ENCODE measurements around the gene ANGEL1. TPM values are rescaled to one million over a fixed set of nuclear protein-coding genes. Genes with fewer than 3 reads are reported as not detected.

ANGEL1 gene
- total and polyA plus RNA-seq, 9 of the 15 experiments (the other 6 are each of a cell fraction or from before 2014, with no cell fraction given), result 2.1 to 22.2 (median 7.3) TPM

DNA sequence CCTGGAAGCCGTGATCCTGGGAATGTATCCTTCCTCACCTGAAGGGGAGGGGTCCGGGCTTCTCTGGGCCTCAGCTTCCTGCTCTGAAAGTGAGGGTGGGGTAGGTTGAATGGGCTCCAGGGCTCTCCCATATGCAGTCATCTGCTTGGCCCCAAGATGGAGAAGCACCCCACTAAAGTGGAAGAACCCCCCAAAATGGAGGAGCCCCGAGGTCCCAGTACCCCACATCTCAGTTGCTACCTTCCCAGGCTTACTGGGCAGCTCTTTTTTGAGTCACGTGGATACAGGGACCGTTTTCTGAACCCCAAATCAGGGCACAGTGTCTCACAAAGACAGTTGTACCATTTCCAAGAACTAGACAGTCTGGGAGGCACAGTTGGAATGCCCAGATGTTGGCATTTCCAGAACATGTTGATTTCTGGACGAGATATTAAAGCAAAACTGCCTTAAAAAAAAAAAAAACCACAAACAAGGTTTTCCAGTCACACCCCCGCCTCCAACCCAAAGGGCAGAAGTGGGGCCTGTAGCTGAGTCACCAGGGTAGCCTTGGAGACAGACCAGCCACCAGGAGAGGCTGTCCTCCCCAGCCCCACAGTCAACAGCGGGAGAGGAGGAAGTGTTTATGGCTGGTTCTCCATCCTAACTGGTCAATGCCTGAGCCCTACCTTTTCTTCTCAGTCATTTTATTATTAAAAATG, 39.3 kb downstream of the ANGEL1 start (continued):
- TF ChIP-seq FOXJ2 (tag; IDR thresholded peaks at IDR 0.05), result 0 out of 2 replicates have a peak, but pooled peaks have one; percentile 40
- peak; percentile 90 for TF ChIP-seq FOSL1 (tag; conservative IDR thresholded peaks at IDR 0.05)
- no peak for TF ChIP-seq HEY1 (CRISPR knock-in tag; IDR thresholded peaks at IDR 0.05; ENCODE audit: borderline replicate concordance)
- 0 out of 2 replicates have a peak, but pooled peaks have one; percentile 55 for TF ChIP-seq SPI1 (IDR thresholded peaks at IDR 0.05; ENCODE audit: borderline replicate concordance, low read depth, low read length)
- TF ChIP-seq CBX5 (IDR thresholded peaks at IDR 0.05; ENCODE audit: borderline replicate concordance, low read depth), result no peak
- peak; percentile 32; the same call in 1 of the 2 replicates for TF ChIP-seq SMARCE1 (IDR thresholded peaks at IDR 0.05)
- TF ChIP-seq, protein P1, sequence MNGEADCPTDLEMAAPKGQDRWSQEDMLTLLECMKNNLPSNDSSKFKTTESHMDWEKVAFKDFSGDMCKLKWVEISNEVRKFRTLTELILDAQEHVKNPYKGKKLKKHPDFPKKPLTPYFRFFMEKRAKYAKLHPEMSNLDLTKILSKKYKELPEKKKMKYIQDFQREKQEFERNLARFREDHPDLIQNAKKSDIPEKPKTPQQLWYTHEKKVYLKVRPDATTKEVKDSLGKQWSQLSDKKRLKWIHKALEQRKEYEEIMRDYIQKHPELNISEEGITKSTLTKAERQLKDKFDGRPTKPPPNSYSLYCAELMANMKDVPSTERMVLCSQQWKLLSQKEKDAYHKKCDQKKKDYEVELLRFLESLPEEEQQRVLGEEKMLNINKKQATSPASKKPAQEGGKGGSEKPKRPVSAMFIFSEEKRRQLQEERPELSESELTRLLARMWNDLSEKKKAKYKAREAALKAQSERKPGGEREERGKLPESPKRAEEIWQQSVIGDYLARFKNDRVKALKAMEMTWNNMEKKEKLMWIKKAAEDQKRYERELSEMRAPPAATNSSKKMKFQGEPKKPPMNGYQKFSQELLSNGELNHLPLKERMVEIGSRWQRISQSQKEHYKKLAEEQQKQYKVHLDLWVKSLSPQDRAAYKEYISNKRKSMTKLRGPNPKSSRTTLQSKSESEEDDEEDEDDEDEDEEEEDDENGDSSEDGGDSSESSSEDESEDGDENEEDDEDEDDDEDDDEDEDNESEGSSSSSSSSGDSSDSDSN (IDR thresholded peaks at IDR 0.05; ENCODE audit: borderline replicate concordance in 1 of 2, low read depth in 2 of 2, low read length in 2 of 2), result no peak
- no peak for TF ChIP-seq ILK (tag; IDR thresholded peaks at IDR 0.05; ENCODE audit: borderline replicate concordance, low read depth)
- TF ChIP-seq FIP1L1 (IDR thresholded peaks at IDR 0.05; ENCODE audit: low read depth, low read length, poor library complexity, severe bottlenecking), result no peak
- peak; percentile 62; the same call in 1 of the 2 replicates for TF ChIP-seq ATF3 (IDR thresholded peaks at IDR 0.05)
- TF ChIP-seq ATF3 (CRISPR knock-in tag; conservative IDR thresholded peaks at IDR 0.05), result no peak
- TF ChIP-seq ZBTB5 (IDR thresholded peaks at IDR 0.05), result no peak
- TF ChIP-seq NR2C2 (CRISPR knock-in tag; IDR thresholded peaks at IDR 0.05), result no peak
- TF ChIP-seq NR2C2 (tag; IDR thresholded peaks at IDR 0.05), result 0 out of 2 replicates have a peak, but pooled peaks have one; percentile 31
- TF ChIP-seq FOXK2 (conservative IDR thresholded peaks at IDR 0.05 in 1 of 2, IDR thresholded peaks at IDR 0.05 in 1 of 2; ENCODE audit: low read depth in 2 of 2), result 0 out of 4 replicates have a peak, but pooled peaks have one; percentile 33 to 53
- TF ChIP-seq NFATC3 (IDR thresholded peaks at IDR 0.05), result no peak
- TF ChIP-seq, protein P2, sequence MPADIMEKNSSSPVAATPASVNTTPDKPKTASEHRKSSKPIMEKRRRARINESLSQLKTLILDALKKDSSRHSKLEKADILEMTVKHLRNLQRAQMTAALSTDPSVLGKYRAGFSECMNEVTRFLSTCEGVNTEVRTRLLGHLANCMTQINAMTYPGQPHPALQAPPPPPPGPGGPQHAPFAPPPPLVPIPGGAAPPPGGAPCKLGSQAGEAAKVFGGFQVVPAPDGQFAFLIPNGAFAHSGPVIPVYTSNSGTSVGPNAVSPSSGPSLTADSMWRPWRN (IDR thresholded peaks at IDR 0.05; ENCODE audit: low read depth), result peak; percentile 57; the same call in 1 of the 2 replicates
- peak; percentile 51; the same call in 1 of the 2 replicates for TF ChIP-seq JUN (IDR thresholded peaks at IDR 0.05; ENCODE audit: borderline replicate concordance, low read depth, low read length)
- no peak for TF ChIP-seq JUN (CRISPR knock-in tag; IDR thresholded peaks at IDR 0.05; ENCODE audit: borderline replicate concordance)
- TF ChIP-seq RFX1 (IDR thresholded peaks at IDR 0.05), result peak; percentile 82
- TF ChIP-seq NCOA1 (IDR thresholded peaks at IDR 0.05; ENCODE audit: low read depth), result no peak
- no peak for TF ChIP-seq ELF2 (CRISPR knock-in tag; IDR thresholded peaks at IDR 0.05)
- TF ChIP-seq NFE2 (IDR thresholded peaks at IDR 0.05; ENCODE audit: low read depth), result peak; percentile 78

Data from K562 (cell line).